ENCODE results near the gene NUP88.

- TF ChIP-seq GATA2 (IDR thresholded peaks at IDR 0.05; ENCODE audit: low read depth, low read length), result no peak
- TF ChIP-seq GATA3 (IDR thresholded peaks at IDR 0.05; ENCODE audit: low read depth, low read length), result no peak
Observed at GRCh38 chr17:5352681-5353289, 66.7 kb downstream of the NUP88 start.
